ENCODE results near the gene TIMM17A.
"Not testable (repeated sequence)": the region's sequence is repeated elsewhere in the genome, so short reads cannot be mapped to it uniquely, and the experiment has no call there.

TIMM17A gene

GRCh38 chr1:201925301-201925567 lies 30.1 kb upstream of the TIMM17A start:
- Histone ChIP-seq H3K36me3 (ENCODE audit: control insufficient read depth, insufficient read depth, low read length) (no peaks in the 10 kb centered on the region), H3K4me3 (ENCODE audit: low read depth, low read length) (no peak overlapping the region)

DNA sequence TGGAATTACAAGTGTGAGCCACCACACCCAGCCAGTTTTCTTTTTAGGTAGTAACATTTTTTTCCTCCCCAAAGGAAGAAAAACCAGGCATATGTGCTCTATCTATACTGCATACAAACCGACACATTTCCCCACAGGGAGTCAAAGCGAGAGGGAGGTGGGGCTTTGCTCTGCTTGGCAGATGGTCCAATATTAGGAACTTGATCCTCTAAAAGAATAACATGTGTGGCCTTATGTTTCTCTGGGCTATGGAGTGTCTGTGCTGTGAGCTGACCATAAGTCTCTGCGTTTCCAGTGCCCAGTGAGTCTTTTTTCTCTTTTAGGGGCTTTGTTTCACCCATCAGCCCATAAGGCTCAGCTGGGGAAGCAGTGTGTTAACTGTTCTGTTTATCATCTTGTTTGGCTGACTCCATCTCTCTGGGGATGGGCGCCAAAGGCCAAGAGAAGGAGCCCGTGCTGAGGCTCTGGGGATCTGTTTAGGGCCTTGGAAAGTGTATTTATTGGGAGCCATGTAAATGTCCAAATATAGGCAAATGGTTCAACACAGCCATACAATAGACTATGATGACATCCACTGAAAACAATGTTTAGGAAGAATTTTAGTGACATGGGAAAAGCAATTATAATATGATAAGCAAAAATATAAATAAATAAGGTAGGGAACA lies 29.2 kb upstream of the TIMM17A start:
- H3K9me3 ChIP-seq (ENCODE audit: control insufficient read depth, insufficient read depth, low read depth, low read length) = peaks cover 4% of the 10 kb centered on the region; the same call in 1 of the 2 replicates
- H3K27me3 ChIP-seq (ENCODE audit: control insufficient read depth, insufficient read depth, low read length) = no peaks in the 10 kb centered on the region
- no peak overlapping the region for H3K4me3 ChIP-seq (ENCODE audit: low read depth, low read length)
- no peaks in the 10 kb centered on the region for H3K36me3 ChIP-seq (ENCODE audit: control insufficient read depth, insufficient read depth, low read length)
- no peak overlapping the region for H3K9ac ChIP-seq (ENCODE audit: low read length)
- H3K4me1 ChIP-seq (ENCODE audit: control insufficient read depth, insufficient read depth, low read length) = no peaks in the 10 kb centered on the region
- H3K27ac ChIP-seq (ENCODE audit: low read depth, low read length) = no peak overlapping the region

More at GRCh38 chr1:201925301-201925567, 30.1 kb upstream of the TIMM17A start:
- Histone ChIP-seq H3K9ac (ENCODE audit: low read length) (no peak overlapping the region), H3K4me1 (ENCODE audit: control insufficient read depth, insufficient read depth, low read length) (no peaks in the 10 kb centered on the region), H3K27me3 (ENCODE audit: control insufficient read depth, insufficient read depth, low read length) (no peaks in the 10 kb centered on the region), H3K9me3 (ENCODE audit: control insufficient read depth, insufficient read depth, low read depth, low read length) (peaks cover 4% of the 10 kb centered on the region; the same call in 1 of the 2 replicates), H3K27ac (ENCODE audit: low read depth, low read length) (no peak overlapping the region)

DNA sequence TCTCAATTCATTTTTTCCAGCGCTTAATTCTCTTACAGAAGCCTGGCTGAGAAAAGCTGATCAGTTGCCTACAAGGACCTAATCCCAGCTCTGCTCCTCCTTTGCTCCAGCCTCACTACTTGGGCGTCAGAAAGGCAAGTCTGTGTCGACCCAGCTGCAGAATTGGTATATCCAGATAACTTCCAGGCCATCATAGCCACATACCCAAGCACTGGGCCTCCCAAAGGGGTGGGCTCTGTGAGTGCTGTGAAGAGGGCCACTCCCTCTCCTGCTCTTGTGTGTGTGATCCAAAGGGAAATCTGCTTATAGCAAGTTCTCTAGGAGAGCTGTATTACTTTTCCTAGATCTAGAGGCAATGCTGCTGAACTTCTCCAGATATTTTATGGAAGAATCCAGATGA lies 27.0 kb upstream of the TIMM17A start:
- Histone ChIP-seq H3K4me1 (ENCODE audit: control insufficient read depth, insufficient read depth, low read length) (no peaks in the 10 kb centered on the region), H3K27ac (ENCODE audit: low read depth, low read length) (no peak overlapping the region), H3K9me3 (ENCODE audit: control insufficient read depth, insufficient read depth, low read depth, low read length) (no peaks in the 10 kb centered on the region), H3K27me3 (ENCODE audit: control insufficient read depth, insufficient read depth, low read length) (no peaks in the 10 kb centered on the region), H3K4me3 (ENCODE audit: low read depth, low read length) (no peak overlapping the region), H3K36me3 (ENCODE audit: control insufficient read depth, insufficient read depth, low read length) (no peaks in the 10 kb centered on the region), H3K9ac (ENCODE audit: low read length) (no peak overlapping the region)

DNA sequence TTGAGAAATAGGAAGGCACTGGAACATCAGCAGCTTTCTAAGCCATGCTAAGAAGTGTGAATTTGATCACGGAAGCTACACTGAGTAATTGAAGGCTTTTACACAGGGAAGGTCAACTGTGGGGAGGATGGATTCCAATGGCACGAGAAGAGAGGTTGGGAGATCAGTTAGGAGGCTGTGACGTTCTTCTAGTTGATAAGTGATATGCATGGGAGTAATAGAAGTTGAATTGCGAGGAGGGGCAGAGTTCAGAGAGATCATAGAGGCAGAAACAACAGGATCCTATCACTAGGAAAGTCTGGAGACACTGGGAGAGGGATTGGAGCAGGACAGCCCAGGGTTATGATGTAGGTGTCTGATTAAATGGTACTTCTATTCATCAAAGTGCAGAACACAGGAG lies 25.2 kb upstream of the TIMM17A start:
- no peaks in the 10 kb centered on the region for H3K4me1 ChIP-seq (ENCODE audit: control insufficient read depth, insufficient read depth, low read length)
- no peaks in the 10 kb centered on the region for H3K27me3 ChIP-seq (ENCODE audit: control insufficient read depth, insufficient read depth, low read length)
- H3K36me3 ChIP-seq (ENCODE audit: control insufficient read depth, insufficient read depth, low read length) = no peaks in the 10 kb centered on the region
- no peak overlapping the region for H3K9ac ChIP-seq (ENCODE audit: low read length)
- H3K4me3 ChIP-seq (ENCODE audit: low read depth, low read length) = no peak overlapping the region
- no peaks in the 10 kb centered on the region for H3K9me3 ChIP-seq (ENCODE audit: control insufficient read depth, insufficient read depth, low read depth, low read length)
- no peak overlapping the region for H3K27ac ChIP-seq (ENCODE audit: low read depth, low read length)

DNA sequence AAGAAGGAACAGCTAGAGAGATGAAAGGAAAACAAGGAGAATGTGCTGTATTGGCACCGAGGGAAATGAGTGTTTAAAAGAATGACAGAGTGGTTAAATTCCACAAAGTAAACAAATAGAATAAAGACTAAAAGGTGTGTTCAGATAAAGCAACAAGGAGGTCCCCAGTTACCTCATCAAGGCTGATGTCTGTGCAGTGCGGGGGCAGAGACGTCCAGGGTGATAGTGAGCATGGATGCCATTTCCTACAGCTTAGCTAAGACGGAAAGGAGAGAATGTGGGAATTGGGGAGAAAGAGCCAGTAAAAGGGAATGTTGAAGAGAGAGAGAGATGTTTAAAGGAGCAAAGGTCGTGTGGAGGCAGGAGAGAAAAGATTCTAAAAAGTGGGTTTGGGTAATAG lies 24.5 kb upstream of the TIMM17A start:
- H3K9ac ChIP-seq (ENCODE audit: low read length) = no peak overlapping the region
- H3K27ac ChIP-seq (ENCODE audit: low read depth, low read length) = no peak overlapping the region
- H3K9me3 ChIP-seq (ENCODE audit: control insufficient read depth, insufficient read depth, low read depth, low read length) = no peaks in the 10 kb centered on the region
- H3K4me3 ChIP-seq (ENCODE audit: low read depth, low read length) = no peak overlapping the region
- H3K27me3 ChIP-seq (ENCODE audit: control insufficient read depth, insufficient read depth, low read length) = no peaks in the 10 kb centered on the region
- no peaks in the 10 kb centered on the region for H3K36me3 ChIP-seq (ENCODE audit: control insufficient read depth, insufficient read depth, low read length)
- no peaks in the 10 kb centered on the region for H3K4me1 ChIP-seq (ENCODE audit: control insufficient read depth, insufficient read depth, low read length)

DNA sequence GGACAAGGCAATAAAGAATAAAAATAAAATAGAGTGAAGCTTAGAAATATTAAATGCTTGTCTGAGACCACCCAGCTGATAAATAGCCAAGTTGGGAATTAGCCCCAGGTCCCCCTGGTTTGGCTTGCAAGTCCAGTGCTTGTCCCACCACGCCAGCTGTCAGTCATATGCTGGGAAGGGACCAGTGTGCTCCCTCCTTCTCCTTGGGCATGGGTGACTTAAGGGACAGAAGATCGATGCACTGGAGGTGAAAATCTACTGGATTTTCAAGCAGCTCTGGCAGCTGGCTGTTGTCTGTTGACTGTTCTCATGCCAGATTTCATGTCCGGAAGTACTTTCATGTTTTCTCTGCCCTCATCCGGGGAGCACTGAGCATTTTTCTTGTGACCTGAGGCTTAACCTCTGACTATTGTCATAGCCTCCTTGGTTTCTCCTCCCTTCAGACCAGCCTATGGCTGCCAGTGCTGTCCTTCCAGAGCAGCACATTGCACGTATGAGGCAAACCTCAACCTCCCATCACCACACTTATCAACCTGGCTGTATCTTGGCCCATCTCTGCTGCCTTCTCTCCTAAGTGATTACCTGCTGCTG lies 21.4 kb upstream of the TIMM17A start:
- Histone ChIP-seq H3K4me1 (ENCODE audit: control insufficient read depth, insufficient read depth, low read length) (no peaks in the 10 kb centered on the region), H3K9me3 (ENCODE audit: control insufficient read depth, insufficient read depth, low read depth, low read length) (no peaks in the 10 kb centered on the region), H3K9ac (ENCODE audit: low read length) (no peak overlapping the region), H3K36me3 (ENCODE audit: control insufficient read depth, insufficient read depth, low read length) (no peaks in the 10 kb centered on the region), H3K27ac (ENCODE audit: low read depth, low read length) (no peak overlapping the region), H3K4me3 (ENCODE audit: low read depth, low read length) (no peak overlapping the region), H3K27me3 (ENCODE audit: control insufficient read depth, insufficient read depth, low read length) (no peaks in the 10 kb centered on the region)

DNA sequence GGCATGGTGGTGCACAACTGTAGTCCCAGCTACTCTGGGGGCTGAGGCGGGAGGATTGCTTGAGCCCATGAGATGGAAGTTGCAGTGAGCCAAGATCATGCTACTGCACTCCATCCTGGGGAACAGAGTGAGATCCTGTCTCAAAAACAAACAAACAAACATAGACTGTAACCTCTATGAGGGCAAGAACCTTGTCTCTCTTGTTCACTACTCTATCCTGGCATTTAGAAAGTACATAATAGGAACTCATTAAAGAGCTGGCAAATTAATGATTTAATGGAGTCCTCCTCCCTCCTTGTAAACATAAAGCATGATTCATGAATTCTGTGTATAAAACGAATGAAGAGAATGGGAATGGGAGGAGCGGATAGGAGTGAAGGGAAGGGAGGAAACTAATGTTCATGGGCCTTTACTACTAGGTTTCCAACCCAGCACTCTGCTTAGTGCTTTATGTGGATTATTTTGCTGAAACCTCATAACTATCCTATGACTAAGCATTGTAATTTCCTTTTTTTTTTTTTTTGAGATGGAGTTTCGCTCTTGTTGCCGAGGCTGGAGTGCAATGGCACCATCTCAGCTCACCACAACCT lies 17.6 kb upstream of the TIMM17A start:
- no peaks in the 10 kb centered on the region for H3K27me3 ChIP-seq (ENCODE audit: control insufficient read depth, insufficient read depth, low read length)
- no peaks in the 10 kb centered on the region for H3K9me3 ChIP-seq (ENCODE audit: control insufficient read depth, insufficient read depth, low read depth, low read length)
- peaks cover 13% of the 10 kb centered on the region for H3K4me1 ChIP-seq (ENCODE audit: control insufficient read depth, insufficient read depth, low read length)
- no peak overlapping the region for H3K9ac ChIP-seq (ENCODE audit: low read length)
- H3K27ac ChIP-seq (ENCODE audit: low read depth, low read length) = no peak overlapping the region
- no peak overlapping the region for H3K4me3 ChIP-seq (ENCODE audit: low read depth, low read length)
- H3K36me3 ChIP-seq (ENCODE audit: control insufficient read depth, insufficient read depth, low read length) = no peaks in the 10 kb centered on the region

DNA sequence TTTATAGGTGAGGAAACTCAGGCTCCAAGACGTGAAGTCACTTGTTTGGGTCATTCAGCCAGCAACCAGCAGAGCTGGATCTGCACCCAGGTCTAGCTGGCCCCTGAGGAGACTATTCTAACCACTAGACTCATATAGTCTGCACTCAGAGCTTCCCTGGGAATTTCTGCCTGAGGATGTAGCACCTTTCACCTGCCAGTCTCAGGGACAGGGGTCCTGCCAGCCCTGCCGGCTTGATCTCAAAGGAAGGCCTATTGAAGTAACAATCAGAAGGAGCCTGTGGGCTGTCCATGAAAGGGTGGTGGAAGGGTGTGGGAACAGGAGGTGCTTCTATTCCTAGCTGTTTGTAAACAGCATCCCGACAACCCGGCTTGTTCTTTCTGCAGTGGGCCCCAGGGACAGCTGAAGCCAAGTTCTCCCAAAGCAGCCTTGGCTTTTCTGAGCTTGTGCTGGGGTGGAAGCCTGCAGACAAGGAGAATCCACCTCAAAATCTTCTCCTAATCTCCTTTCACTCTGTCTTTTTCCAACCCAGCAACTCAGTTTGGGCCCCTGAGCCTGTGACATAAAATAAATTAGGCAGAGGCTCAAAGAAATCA lies 16.8 kb upstream of the TIMM17A start:
- no peak overlapping the region for H3K9ac ChIP-seq (ENCODE audit: low read length)

DNA sequence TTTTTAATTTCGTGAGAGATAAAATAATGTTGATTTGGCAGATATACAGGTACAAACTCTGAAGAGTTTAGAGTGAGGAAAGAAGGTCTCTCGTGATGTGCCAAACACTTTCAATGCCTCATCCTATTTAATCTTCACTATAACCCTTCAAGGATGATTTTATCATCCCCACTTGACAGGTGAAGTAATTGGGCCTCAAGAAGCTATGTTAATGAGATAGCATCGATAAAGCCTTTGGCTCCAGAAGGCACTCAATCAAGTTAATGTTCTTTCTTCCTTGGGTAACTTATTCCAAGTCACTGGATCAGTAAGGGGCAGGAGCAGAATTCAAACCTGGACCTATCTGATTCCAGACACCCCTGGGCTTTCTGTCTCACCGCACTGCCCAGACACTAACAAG lies 16.2 kb upstream of the TIMM17A start:
- Histone ChIP-seq H3K27ac (ENCODE audit: low read depth, low read length) (no peak overlapping the region), H3K27me3 (ENCODE audit: control insufficient read depth, insufficient read depth, low read length) (no peaks in the 10 kb centered on the region), H3K4me1 (ENCODE audit: control insufficient read depth, insufficient read depth, low read length) (peaks cover 13% of the 10 kb centered on the region), H3K9me3 (ENCODE audit: control insufficient read depth, insufficient read depth, low read depth, low read length) (no peaks in the 10 kb centered on the region), H3K36me3 (ENCODE audit: control insufficient read depth, insufficient read depth, low read length) (no peaks in the 10 kb centered on the region), H3K9ac (ENCODE audit: low read length) (no peak overlapping the region), H3K4me3 (ENCODE audit: low read depth, low read length) (no peak overlapping the region)

More for the DNA sequence above, 16.8 kb upstream of the TIMM17A start:
- Histone ChIP-seq H3K36me3 (ENCODE audit: control insufficient read depth, insufficient read depth, low read length) (no peaks in the 10 kb centered on the region), H3K4me1 (ENCODE audit: control insufficient read depth, insufficient read depth, low read length) (peaks cover 13% of the 10 kb centered on the region), H3K9me3 (ENCODE audit: control insufficient read depth, insufficient read depth, low read depth, low read length) (no peaks in the 10 kb centered on the region), H3K4me3 (ENCODE audit: low read depth, low read length) (no peak overlapping the region), H3K27me3 (ENCODE audit: control insufficient read depth, insufficient read depth, low read length) (no peaks in the 10 kb centered on the region), H3K27ac (ENCODE audit: low read depth, low read length) (no peak overlapping the region)

- Histone ChIP-seq H3K9ac (ENCODE audit: low read length) (no peak overlapping the region), H3K27ac (ENCODE audit: low read depth, low read length) (no peak overlapping the region), H3K4me3 (ENCODE audit: low read depth, low read length) (no peak overlapping the region), H3K36me3 (ENCODE audit: control insufficient read depth, insufficient read depth, low read length) (no peaks in the 10 kb centered on the region), H3K27me3 (ENCODE audit: control insufficient read depth, insufficient read depth, low read length) (no peaks in the 10 kb centered on the region), H3K4me1 (ENCODE audit: control insufficient read depth, insufficient read depth, low read length) (peaks cover 13% of the 10 kb centered on the region), H3K9me3 (ENCODE audit: control insufficient read depth, insufficient read depth, low read depth, low read length) (no peaks in the 10 kb centered on the region)
Measured at GRCh38 chr1:201939574-201939973, 15.7 kb upstream of the TIMM17A start.

DNA sequence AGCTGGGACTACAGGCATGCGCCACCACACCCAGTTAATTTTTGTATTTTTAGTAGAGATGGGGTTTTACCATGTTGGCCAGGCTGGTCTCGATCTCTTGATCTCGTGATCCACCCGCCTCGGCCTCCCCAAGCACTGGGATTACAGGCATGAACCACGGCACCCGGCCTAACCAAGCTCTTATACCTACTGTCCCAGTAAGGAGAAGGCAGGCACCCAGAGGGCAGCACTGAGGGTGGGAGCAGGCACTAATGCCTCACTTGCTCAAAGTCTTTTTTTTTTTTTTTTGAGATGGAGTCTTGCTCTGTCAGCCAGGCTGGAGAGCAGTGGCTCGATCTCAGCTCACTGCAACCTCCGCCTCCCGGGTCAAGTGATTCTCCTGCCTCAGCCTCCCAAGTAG lies 15.0 kb upstream of the TIMM17A start:
- H3K4me3 ChIP-seq (ENCODE audit: low read depth, low read length); H3K9me3 ChIP-seq (ENCODE audit: control insufficient read depth, insufficient read depth, low read depth, low read length); H3K27ac ChIP-seq (ENCODE audit: low read depth, low read length); H3K9ac ChIP-seq (ENCODE audit: low read length); H3K36me3 ChIP-seq (ENCODE audit: control insufficient read depth, insufficient read depth, low read length); H3K27me3 ChIP-seq (ENCODE audit: control insufficient read depth, insufficient read depth, low read length): not testable (repeated sequence)
- H3K4me1 ChIP-seq (ENCODE audit: control insufficient read depth, insufficient read depth, low read length) = peaks cover 16% of the 10 kb centered on the region

Data from HUES6 (cell line).